ENCODE data around the gene UBFD1. TPM values are rescaled to one million over a fixed set of nuclear protein-coding genes. Genes with fewer than 3 reads are reported as not detected.

The UBFD1 gene
- 10 to 100 TPM; 31.9 to 53.6 (median 45.4) TPM for total RNA-seq

DNA sequence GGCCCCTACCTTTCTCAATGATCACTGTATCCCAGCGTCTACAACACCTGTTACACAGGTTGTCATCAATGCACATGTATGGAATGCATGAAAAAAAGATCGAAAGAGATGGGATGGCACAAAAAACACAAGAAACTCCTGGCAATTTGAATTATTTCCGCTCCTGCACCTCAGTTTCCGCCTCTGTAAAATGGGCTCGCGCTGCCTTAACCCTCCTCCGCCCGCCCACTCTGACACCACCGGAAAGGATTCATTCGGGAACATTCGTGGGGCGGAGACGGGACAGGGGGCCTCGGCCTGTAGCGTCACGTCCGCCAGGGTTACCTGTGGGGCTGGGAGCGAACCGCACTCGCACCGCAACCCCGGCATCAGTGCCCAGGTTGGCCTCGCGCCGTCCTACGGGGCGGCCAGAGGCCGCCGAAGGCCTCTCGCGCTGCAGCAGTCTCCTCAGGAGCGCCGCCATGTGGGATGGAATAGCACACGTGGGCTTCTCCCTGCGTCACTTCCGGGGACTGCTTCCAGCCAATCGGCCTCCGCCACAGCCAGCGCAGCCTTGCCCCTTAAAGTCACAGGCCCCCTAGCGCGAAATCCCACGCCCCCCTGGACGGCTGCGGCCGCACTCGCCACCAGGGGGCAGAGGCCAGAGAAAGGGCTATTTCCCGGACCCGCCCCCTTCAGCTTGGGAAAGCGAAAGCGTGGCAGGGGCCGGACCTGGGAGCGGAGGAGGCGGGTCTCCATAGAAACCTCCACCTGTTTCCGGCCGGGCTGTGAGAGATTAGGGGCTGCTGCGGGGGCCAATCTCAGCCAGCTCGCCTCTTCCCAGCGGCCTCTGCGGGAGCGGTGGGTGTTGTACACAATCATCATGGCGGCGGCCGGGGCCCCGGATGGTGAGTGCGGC is at the start of gene UBFD1, which contains the start of gene EARS2:
TSS of gene UBFD1 (plus strand) at position 847 of the 898 bp plus-strand sequence. CDS start at position 863, 16 bp downstream.
TSS of gene EARS2 (minus strand) at position 470 of the 898 bp plus-strand sequence. CDS start at position 463, 7 bp downstream.
- Histone ChIP-seq H3K4me1 (peaks cover 9 to 50% (median 16%) of the 10 kb centered on the region in 3 donors), H3K27me3 (no peaks in the 10 kb centered on the region), H3K9me3 (no peaks in the 10 kb centered on the region), H3K27ac (peak within 1 kb of the TSS; percentile 90 to 94 (median 92)), H3K4me3 (peak within 1 kb of the TSS; percentile 81 to 90 (median 86)), H3K36me3 (peaks cover 1 to 48% (median 13%) of the 10 kb centered on the region in 3 donors)
- DNase-seq, result peak; percentile 92
- intact Hi-C loops (cut with DNase I), result no loop called here
- WGBS, 2 donors, result 3 to 5% methylated on average over 14 to 20 of the region's 65 CpGs
- peak; percentile 86 to 99 (median 98) for TF ChIP-seq CTCF (IDR thresholded peaks at IDR 0.05)
- peak in 2 of 4 donors; percentile 55 to 57 for TF ChIP-seq POLR2A (IDR thresholded peaks at IDR 0.05)

DNA sequence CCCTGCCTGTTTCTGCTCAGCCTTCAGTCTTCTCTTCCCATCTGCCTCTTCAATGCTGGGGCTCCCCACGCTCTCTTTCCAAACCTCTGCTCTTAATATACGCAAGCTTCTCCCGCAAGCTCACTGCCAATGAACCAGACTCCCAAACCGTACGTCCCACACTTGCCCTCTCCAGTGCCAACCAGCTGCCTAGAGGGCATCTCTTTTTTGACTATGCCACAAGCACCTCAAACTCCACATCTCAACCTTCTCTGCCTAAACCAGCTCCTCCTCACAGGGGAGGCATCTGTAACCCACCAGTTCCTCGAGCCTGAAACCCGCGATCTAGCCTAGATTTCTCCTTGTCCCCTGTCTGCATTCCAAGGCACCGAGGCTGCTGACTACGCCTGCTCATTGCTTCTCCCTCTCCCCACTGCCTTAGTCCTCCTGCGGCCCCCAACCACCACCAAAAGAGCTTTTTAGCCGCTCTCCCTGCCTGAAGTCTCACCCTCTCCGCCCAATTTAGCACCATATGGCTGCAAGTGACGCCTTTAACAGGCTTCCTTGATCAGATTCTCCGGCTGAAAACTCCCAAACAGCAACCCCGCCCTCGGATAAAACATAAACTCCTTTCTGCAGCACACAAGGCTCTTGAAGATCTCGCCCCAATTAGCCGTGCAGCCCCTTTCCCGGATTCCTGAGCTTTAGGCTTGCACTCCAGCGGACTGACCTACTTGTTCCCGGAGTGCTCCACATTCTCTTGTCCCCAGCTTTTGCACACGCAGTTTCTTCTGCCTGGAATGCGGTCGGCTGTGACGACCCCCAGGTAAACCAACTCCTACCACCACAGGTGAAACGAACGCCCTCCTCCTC is 48.7 kb upstream of the UBFD1 start:
- TF ChIP-seq POLR2A (IDR thresholded peaks at IDR 0.05), result no peak
- TF ChIP-seq CTCF (IDR thresholded peaks at IDR 0.05), result no peak
- Histone ChIP-seq H3K27me3 (no peaks in the 10 kb centered on the region), H3K4me1 (peaks cover 37 to 68% (median 41%) of the 10 kb centered on the region in 3 donors), H3K36me3 (no peaks in the 10 kb centered on the region), H3K9me3 (no peaks in the 10 kb centered on the region), H3K27ac (peak overlapping the region; percentile 72 to 96 (median 88)), H3K4me3 (peak overlapping the region; percentile 67 to 98 (median 84))
- 16 to 17% methylated on average over 26 to 27 of the region's 28 CpGs for WGBS, 2 donors
- DNase-seq, result no peak
- intact Hi-C loops (cut with DNase I), result no loop called here

DNA sequence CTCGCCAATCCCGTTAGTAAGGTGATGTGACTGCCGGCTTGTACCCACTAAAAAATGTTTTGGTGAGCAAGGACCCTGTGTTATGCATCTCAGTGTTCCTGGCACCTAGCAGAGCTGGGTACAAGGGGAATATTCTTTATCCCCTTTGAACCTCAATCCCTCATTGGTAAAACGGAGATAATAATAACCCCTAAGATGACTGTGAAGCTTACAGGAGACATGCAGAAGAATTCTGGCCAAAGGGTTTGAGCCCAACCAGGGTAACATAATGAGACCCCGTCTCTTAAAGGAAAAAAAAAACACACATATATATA is 48.1 kb upstream of the UBFD1 start:
- no peak for DNase-seq
- Histone ChIP-seq H3K4me1 (peaks cover 31 to 63% (median 35%) of the 10 kb centered on the region in 3 donors), H3K36me3 (peaks cover 0 to 3% (median 0%) of the 10 kb centered on the region in 3 donors), H3K9me3 (no peaks in the 10 kb centered on the region), H3K4me3 (peak overlapping the region; percentile 67 to 98 (median 84)), H3K27me3 (no peaks in the 10 kb centered on the region), H3K27ac (peak overlapping the region; percentile 72 to 96 (median 88))
- no peak for TF ChIP-seq CTCF (IDR thresholded peaks at IDR 0.05)
- TF ChIP-seq POLR2A (IDR thresholded peaks at IDR 0.05), result no peak
- 0 to 3% methylated on average over 5 of the region's 5 CpGs for whole genome bisulfite sequencing, 2 donors
- intact Hi-C loops (cut with DNase I), result no loop called here

DNA sequence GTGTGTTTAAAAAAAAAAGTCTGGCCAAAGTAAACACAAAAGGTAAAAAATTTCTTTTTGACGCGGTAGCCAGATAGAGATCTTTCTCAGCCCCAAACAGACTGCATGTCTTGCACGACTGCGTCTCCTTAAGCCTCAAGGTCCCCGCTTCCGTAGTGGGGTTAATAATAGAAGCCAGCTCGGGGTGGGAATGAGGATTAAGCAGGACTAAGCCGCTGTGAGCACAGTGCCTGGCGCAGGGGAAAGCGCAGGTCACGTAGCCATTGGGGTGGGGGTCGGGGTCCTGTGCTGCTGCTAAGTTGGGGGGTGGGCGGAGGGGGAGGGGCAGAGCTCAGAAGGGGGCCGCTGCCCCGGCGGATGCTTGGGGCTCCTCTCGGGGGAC is 47.8 kb upstream of the UBFD1 start:
- Histone ChIP-seq H3K27ac (peak overlapping the region; percentile 84 to 96 (median 88)), H3K9me3 (no peaks in the 10 kb centered on the region), H3K4me1 (peaks cover 27 to 59% (median 31%) of the 10 kb centered on the region in 3 donors), H3K27me3 (no peaks in the 10 kb centered on the region), H3K4me3 (peak overlapping the region; percentile 67 to 98 (median 84)), H3K36me3 (peaks cover 0 to 7% (median 0%) of the 10 kb centered on the region in 3 donors)
- WGBS, 2 donors, result 0% methylated on average over 7 to 8 of the region's 17 CpGs
- intact Hi-C loops (cut with DNase I), result no loop called here
- TF ChIP-seq POLR2A (IDR thresholded peaks at IDR 0.05) (no peak), CTCF (IDR thresholded peaks at IDR 0.05) (no peak)
- DNase-seq, result no peak
